Astrocyte of the cerebellum (primary cell): ENCODE data around the gene TPTE2.
"Not testable (repeated sequence)": the region's sequence is repeated elsewhere in the genome, so short reads cannot be mapped to it uniquely, and the experiment has no call there.

ENCODE experiments used
- DNase-seq: peaks from one replicate; pipeline ENCODE4 v3.0.0-alpha.2; 2011; ENCODE audit warnings: low read depth
- H3K4me3 ChIP-seq: 2 replicates; pipeline ENCODE4 v1.5.1; 2011; ENCODE audit warnings: mild to moderate bottlenecking, low read depth, low read length, moderate library complexity
- CTCF ChIP-seq: IDR thresholded peaks from 2 replicates; pipeline ENCODE4 v1.5.1; 2012; ENCODE audit warnings: low read length, low read depth, moderate library complexity, mild to moderate bottlenecking; ENCODE audit errors: missing control alignments
- in situ Hi-C: cut with HindIII; loops from 2 replicates; pipeline ENCODE4 v1.10.0; 2017; ENCODE audit warnings: low sequenced_read_pairs

Gene TPTE2

GRCh38 chr13:19519049-19519448 lies 42.3 kb downstream of the TPTE2 start:
- DNase-seq = no peak
- in situ Hi-C loops = no loop called here
- TF ChIP-seq CTCF = no peak
- H3K4me3 ChIP-seq = no peak overlapping the region

- H3K4me3 ChIP-seq, in situ Hi-C loops: not testable (repeated sequence)
Measured at GRCh38 chr13:19507623-19508022, 53.7 kb downstream of the TPTE2 start.

GRCh38 chr13:19460126-19460525 lies 101.2 kb downstream of the TPTE2 start:
- DNase-seq, in situ Hi-C loops, H3K4me3 ChIP-seq: not testable (repeated sequence)

More at GRCh38 chr13:19507623-19508022, 53.7 kb downstream of the TPTE2 start:
- DNase-seq = not testable (repeated sequence)

DNA sequence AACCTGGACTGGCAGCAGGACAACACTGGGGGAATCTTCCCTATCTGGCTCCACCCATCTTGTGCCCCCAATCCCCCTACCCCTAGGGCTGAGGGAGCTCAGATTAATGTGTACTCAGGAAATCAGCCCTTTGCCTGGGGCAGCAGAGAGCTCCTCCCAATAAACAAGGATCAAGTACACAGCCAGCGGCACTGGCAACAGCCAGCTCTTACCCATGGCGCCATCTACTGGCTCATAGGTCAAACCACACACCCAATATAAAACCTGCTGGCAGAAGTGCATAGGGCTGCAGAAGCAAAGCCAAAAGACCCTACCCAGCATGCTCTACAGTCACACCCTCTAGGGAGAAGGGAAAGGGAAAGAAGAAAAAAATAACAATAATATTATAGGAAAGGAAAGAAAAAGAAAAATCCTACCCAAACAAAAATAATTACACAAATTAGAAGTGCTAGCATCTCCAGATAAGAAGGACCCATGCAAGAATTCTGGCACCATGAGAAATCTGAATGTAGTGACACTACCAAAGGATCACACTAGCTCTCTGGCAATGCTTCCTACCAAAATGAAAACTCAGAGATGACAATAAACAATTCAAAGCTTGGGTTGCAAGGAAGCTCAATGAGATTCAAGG lies 122.2 kb downstream of the TPTE2 start:
- in situ Hi-C loops, H3K4me3 ChIP-seq, DNase-seq: not testable (repeated sequence)

DNA sequence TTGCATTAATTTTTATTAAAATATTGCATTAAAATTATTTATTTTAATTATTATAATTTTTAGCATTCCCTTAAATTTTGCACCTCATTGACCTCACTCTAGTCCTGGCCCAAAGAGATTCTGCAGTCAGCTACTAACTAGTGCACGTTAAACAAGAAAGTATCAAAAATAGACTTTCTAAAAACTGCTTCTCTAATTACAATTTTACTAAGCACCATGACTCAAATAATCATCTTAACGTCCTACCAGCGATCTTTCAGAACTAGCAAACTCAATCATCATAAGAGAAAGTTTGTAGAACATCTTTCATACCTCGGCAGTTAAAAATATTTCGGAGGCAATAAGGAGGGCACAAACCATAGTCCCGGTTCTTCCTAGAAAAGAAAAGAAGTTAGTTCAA lies 123.6 kb downstream of the TPTE2 start:
- H3K4me3 ChIP-seq, in situ Hi-C loops, DNase-seq: not testable (repeated sequence)

DNA sequence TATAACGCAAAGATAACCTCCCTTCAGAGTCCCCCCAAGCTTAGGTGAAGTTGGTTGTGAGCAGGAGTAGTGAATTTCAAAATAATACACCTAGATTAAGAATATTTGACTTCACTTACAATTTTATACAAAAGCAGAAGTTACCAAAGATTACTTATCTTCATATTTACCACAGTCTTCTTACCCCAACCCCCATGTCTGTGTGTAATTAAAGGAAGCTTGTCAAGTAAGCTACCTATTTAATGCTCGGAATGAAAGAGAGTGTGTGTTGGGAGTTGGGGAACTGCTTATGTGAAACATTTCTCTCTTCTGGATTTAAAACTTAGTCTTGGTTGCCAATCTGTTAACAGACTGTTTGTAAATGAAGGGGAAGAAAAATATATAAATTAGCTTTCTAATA lies 139.1 kb downstream of the TPTE2 start:
- in situ Hi-C loops, H3K4me3 ChIP-seq, DNase-seq: not testable (repeated sequence)

DNA sequence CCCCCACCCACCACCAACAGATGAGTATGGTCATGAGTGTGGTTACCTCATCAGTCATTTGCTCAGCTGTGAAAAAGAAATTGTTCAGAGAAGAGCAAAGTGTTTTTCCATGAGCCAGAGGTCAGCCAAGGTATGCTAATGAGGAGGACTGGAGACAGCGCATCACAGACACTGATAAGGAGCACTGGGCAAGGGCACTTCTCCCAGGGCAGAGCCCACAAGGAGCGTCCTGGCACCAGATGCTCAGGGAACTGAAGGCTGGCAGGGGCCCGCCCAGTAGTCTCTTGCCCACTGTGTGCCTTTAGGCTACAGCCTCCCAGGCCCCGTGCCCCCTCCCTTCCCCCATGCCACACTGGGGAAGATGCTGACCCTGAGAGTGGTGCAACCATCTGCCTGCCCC lies 148.8 kb downstream of the TPTE2 start:
- in situ Hi-C loops, DNase-seq, H3K4me3 ChIP-seq: not testable (repeated sequence)

- in situ Hi-C loops = not testable (repeated sequence)
Measured at GRCh38 chr13:19382746-19383511, 178.4 kb downstream of the TPTE2 start.

DNA sequence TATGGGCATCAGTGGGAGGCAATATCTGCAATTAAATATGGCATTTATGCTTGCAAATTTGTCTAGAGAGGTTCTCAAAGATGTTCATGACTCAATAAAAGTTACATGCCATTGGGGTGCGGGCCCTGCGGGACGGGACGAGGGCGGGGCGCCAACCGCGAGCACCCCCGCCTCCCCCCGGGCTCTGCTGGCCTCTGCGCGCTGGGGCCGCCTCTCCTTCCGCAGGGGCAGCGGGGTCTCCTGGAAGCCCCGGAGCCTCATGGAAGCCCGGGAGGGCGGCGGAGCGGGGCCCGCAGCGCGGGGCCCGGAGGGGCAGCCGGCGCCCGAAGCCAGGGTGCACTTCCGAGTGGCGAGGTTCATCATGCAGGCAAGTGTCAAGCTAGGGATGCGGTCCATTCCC lies 179.2 kb downstream of the TPTE2 start:
- TF ChIP-seq CTCF = no peak
- DNase-seq = no peak
- in situ Hi-C loops = no loop called here
- H3K4me3 ChIP-seq = no peak overlapping the region

More at GRCh38 chr13:19382746-19383511, 178.4 kb downstream of the TPTE2 start:
- DNase-seq, H3K4me3 ChIP-seq: not testable (repeated sequence)
